Sciatic nerve (tissue), 2 donors: ENCODE results near the gene MIGA1. TPM values are rescaled to one million over a fixed set of nuclear protein-coding genes. Genes with fewer than 3 reads are reported as not detected.
A peak's percentile ranks its signal among the peaks of the same experiment; 100 is the strongest.

ENCODE experiments used
- ATAC-seq: fragments of 200-7000 bp; cut with Tn5 transposase; one replicate; pipeline ENCODE4 v1.9.1; 2020; ENCODE audit warnings: mild to moderate bottlenecking, moderate library complexity
- DNase-seq: peaks from one replicate; pipeline ENCODE4 v3.0.0-alpha.2; 2020; ENCODE audit warnings: low spot score
- intact Hi-C: fragments of 100-400 bp; cut with DNase I; formaldehyde crosslinking; loops from one replicate; pipeline ENCODE4 v1.14.2; 2022
- total RNA-seq: library from RNA; stranded (reverse); fragmentation: NEBNext Ultra II Directional; extraction: Animal tissue kit (Norgen Biotek cat#: 25700); gene quantifications from one replicate; pipeline ENCODE4 v1.2.1, GENCODE V29; 2021
- donor health status: DM: no; HTN: no; CAD: no.
- donor health status: DM: no; HTN: no; CAD: no.

MIGA1 gene
- total RNA-seq, 1 donor from 2014 or later, result 29.4 TPM

GRCh38 chr1:77831976-77832711, 52.7 kb downstream of the MIGA1 start:
- intact Hi-C loops, result no loop called here
- no peak for DNase-seq
- ATAC-seq, result peak; percentile 44

- no peak for DNase-seq
- intact Hi-C loops, result no loop called here
- ATAC-seq, result peak; percentile 94
Measured at GRCh38 chr1:77832901-77833300, 53.5 kb downstream of the MIGA1 start.

DNA sequence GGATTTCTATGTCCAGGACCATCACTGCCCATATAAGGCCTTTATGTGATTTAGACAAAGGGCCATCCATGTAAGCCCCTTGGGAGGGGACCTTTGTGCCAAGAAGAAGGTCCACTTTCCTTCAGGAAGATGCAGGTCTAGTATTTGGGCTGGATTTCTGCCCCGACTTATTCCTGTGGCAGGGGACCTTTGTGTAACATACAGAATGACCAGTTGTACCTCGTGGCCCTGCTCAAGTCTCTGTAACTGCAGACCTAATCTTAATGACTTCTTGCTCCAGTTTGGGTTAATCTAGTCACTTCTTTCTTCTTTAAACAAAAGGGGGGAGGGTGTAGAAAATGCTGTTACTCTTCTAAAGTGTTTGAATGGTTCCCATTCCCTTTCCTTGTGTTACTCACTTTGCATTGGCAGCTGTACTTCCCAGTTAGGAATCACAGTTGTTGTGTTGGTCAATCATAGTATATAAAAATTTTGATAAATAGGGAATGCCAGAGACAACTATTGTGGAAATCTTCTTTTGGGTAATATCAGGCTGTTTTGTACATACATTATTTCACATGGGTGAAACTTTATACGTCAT, 54.2 kb downstream of the MIGA1 start:
- ATAC-seq, result peak; percentile 10
- DNase-seq, result no peak
- intact Hi-C loops, result no loop called here

DNA sequence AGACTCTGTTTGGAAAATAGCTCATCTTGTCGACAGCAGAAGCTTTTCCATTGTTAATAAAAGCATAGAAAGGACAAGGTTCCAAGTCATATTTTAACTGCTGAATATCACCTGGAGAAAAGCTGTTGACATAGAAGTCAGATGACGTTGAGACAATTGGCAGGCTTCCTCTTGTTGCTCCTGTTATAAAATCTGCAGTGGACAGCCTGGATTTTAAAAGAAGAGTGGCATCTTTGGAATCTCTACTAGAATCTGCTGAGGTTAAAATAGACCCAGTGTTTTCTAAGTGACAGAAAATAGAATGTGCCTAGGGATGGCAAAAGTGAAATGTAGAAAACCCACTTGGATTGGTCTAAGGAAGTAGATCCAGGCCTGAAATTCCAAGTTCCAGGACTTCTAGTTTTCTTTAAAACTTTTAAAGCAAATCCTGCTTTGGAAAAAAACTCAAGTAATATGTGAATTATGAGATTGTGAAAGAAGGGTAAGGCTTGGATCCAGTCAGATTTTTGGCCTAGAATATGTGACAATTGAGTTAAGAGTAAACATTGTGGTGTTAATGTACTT, 55.4 kb downstream of the MIGA1 start:
- intact Hi-C loops, result no loop called here
- ATAC-seq (peak; percentile 66), DNase-seq (no peak)

- DNase-seq (no peak), ATAC-seq (no peak)
- intact Hi-C loops, result no loop called here
Measured at GRCh38 chr1:77841574-77841973, 62.1 kb downstream of the MIGA1 start.

DNA sequence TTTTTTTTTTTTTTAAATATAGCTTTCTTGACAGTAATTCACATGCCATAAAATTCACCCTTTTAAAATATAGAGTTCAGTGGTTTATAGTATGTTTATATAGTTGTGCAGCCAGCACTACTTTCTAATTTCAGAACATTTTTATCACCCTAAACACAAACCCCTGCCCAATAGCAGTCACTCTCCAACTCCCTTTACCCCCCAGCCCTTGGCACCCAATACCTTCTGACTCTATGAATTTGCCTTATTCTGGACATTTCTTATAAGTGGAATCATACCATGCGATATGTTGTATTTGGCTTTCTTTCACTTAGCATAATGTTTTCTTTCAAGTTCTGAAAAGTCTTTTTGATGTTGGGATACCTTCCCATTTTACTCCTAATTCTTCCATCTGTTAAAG, 66.5 kb downstream of the MIGA1 start:
- no peak for DNase-seq
- intact Hi-C loops, result no loop called here
- ATAC-seq, result no peak

GRCh38 chr1:77846966-77847365, 67.5 kb downstream of the MIGA1 start:
- ATAC-seq (peak; percentile 38), DNase-seq (no peak)
- intact Hi-C loops, result no loop called here

DNA sequence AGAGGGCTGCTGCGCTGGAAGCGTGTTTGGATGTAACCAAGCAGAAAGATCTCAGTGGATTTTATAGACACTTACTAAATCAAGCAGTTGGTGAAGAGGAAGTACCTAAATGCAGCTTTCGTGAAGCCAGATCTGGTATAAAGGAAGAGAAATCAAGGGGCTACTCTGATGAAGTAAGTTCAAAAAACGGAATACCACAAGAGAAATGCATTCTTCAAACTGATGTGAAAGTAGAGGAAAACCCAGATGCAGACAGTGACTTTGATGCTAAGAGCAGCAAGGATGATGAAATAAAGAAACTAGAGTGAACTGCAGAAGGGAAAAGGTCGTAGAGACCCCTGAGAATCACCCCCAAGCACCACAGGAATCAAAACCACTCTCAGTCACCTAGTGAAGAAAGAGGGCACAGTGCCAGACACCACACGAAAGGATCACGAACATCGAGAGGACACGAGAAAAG, 68.2 kb downstream of the MIGA1 start:
- DNase-seq (no peak), ATAC-seq (no peak)
- intact Hi-C loops, result no loop called here

DNA sequence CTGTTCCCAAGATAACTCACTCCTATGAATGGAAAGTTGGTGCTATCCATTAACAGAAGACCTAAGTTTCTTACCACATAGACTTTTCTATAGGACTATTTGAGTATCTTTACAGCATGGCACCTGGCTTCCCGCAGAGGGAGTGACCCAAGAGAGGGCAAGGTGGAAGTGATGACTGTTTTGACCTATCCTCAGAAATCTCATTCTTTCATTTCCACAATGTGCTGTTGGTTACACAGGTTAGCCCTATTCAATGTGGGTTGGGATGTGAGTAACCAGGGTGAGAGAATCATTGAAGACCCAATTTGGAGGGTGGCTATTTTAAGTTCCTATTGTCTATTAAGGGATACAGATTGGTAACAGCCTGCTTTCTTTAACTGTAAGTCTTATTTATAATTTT, 70.6 kb downstream of the MIGA1 start:
- intact Hi-C loops, result no loop called here
- no peak for ATAC-seq
- DNase-seq, result no peak

- intact Hi-C loops, result no loop called here
- DNase-seq (no peak), ATAC-seq (no peak)
Measured at GRCh38 chr1:77857552-77857951, 78.1 kb downstream of the MIGA1 start.

- ATAC-seq, result no peak
- no peak for DNase-seq
- intact Hi-C loops, result no loop called here
Measured at GRCh38 chr1:77858725-77859124, 79.3 kb downstream of the MIGA1 start.

DNA sequence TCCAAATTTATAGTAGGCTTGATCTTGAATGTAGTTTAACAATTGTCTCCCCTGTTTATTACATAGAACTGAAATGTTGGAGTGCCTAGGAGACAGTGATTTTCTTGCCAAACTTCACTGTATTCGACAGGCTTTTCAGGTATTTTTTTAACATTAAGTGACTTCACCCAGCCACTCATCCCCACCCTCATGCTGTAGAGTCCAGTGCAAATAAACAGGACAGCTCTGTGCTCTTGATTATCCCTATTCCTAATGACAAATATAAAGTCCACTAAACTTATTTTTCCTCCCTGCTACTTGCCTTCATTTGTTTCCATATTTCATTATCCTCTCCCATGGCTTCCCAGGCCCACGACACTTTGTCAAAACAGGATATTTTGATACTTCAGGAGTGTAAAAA, 79.8 kb downstream of the MIGA1 start:
- intact Hi-C loops, result no loop called here
- no peak for DNase-seq
- no peak for ATAC-seq

DNA sequence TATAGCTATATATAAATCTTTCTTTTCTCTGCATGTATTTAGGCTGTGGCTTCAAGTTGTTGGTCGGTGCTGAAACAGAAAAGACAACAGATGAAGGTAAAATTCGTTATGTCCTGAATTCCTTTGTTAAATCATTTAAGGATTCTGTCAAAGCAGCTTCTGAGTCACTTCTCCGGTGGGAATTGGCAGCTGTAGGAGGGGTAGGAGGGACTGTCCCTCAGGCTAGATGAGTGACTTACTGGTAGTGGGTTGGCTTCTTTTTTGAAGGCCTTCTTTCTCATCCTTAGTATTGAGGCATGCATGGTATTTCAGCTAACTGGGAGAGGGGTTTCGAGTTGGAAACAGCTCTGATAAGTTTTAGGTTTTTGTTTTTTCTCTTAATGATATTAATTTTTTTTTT, 86.8 kb downstream of the MIGA1 start:
- DNase-seq (no peak), ATAC-seq (no peak)
- intact Hi-C loops, result no loop called here

GRCh38 chr1:77872645-77873044, 93.2 kb downstream of the MIGA1 start:
- intact Hi-C loops, result no loop called here
- no peak for ATAC-seq

GRCh38 chr1:77873461-77873860, 94.0 kb downstream of the MIGA1 start:
- intact Hi-C loops, result no loop called here
- ATAC-seq (no peak), DNase-seq (no peak)

More at GRCh38 chr1:77872645-77873044, 93.2 kb downstream of the MIGA1 start:
- DNase-seq, result no peak

- DNase-seq, result no peak
- no peak for ATAC-seq
- intact Hi-C loops, result no loop called here
Measured at GRCh38 chr1:77874804-77875445, 95.5 kb downstream of the MIGA1 start.

GRCh38 chr1:77876884-77877283, 97.4 kb downstream of the MIGA1 start:
- no peak for DNase-seq
- no peak for ATAC-seq
- intact Hi-C loops, result no loop called here

- ATAC-seq, result no peak
- intact Hi-C loops, result no loop called here
- DNase-seq, result no peak
Measured at GRCh38 chr1:77881061-77881460, 101.6 kb downstream of the MIGA1 start.

- intact Hi-C loops, result no loop called here
- ATAC-seq (no peak), DNase-seq (no peak)
Measured at GRCh38 chr1:77882411-77882810, 103.0 kb downstream of the MIGA1 start.
